ENCODE data around the gene CFAP68. TPM values are rescaled to one million over a fixed set of nuclear protein-coding genes. Genes with fewer than 3 reads are reported as not detected.

CFAP68 gene
- total and polyA plus RNA-seq, 2 of the 4 experiments (the other 2 are of a cell fraction), result 10.2 to 17.0 TPM

DNA sequence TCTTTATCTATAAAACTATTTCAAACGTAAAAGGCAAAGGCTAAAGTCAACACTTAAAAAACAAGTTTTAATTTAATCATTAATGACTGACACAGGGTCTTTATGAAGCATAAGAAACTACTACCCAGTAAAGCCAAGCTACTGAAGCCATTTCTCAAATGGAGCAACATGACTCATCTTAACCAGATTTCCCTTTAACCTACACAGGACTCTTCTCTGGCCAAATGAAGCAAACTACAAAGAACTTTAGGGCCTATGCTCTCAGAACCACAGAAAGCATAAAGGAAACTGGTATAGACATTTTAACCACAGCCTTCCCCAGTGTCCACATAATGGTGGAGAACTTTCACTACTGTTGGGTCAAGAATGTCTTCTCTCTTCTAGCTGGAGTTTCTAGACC lies 42.6 kb upstream of the CFAP68 start:
- H3K18ac ChIP-seq (ENCODE audit: low read depth, low read length), result peak overlapping the region; percentile 35; the same call in 1 of the 2 replicates
- in situ Hi-C loops (cut with MboI; ENCODE audit: low sequenced_read_pairs), result no loop called here
- H3K36me3 ChIP-seq (ENCODE audit: control insufficient read depth, insufficient read depth, low read length), result peaks cover 9% of the 10 kb centered on the region
- no TSS peak for BruUV-seq (replicated peaks)
- H2AK5ac ChIP-seq (ENCODE audit: low read depth, low read length), result no peak overlapping the region
- no peak overlapping the region for H2BK120ac ChIP-seq (ENCODE audit: low read depth, low read length)
- no peak overlapping the region for H3K9ac ChIP-seq (ENCODE audit: low read depth, low read length)
- H4K91ac ChIP-seq (ENCODE audit: insufficient read depth, low read depth, low read length), result no peak overlapping the region
- H2BK20ac ChIP-seq (ENCODE audit: low read depth, low read length), result no peak overlapping the region
- ATAC-seq (ENCODE audit: low read depth) (peak; percentile 38; the same call in 1 of the 2 replicates), DNase-seq (peak; percentile 52)
- no peak overlapping the region for H3K56ac ChIP-seq (ENCODE audit: extremely low read depth, insufficient read depth, low read length)
- H3K4me1 ChIP-seq (ENCODE audit: control insufficient read depth, insufficient read depth, low read length), result peaks cover 4% of the 10 kb centered on the region; the same call in 1 of the 2 replicates
- H3K79me1 ChIP-seq (ENCODE audit: low read depth in 1 of 2, low read length in 2 of 2), result no peaks in the 10 kb centered on the region
- no CpG with 5 or more reads among the region's 1 CpG for WGBS, 2 experiments (ENCODE audit: extremely low coverage in 2 of 2, insufficient read length in 1 of 2)
- intact Hi-C loops (cut with micrococcal nuclease), result no loop called here
- H3K9me3 ChIP-seq (ENCODE audit: control insufficient read depth, insufficient read depth, low read length), result no peaks in the 10 kb centered on the region
- H3K4me2 ChIP-seq (ENCODE audit: low read depth, low read length), result no peak overlapping the region
- ChIA-PET CTCF (interaction anchor here (1.2 kb wide), 1 partner anchor 59 kb away, joined by 3 read pairs; no protein-coding TSS in a partner anchor), POLR2A (ENCODE audit: unreplicated experiment) (no interaction called here)
- dilution Hi-C loops (cut with HindIII; ENCODE audit: low sequenced_read_pairs, unreplicated experiment), result no loop called here
- no peak for TF ChIP-seq FOS (IDR thresholded peaks at IDR 0.05; ENCODE audit: low read depth, low read length)
- TF ChIP-seq, protein P1, sequence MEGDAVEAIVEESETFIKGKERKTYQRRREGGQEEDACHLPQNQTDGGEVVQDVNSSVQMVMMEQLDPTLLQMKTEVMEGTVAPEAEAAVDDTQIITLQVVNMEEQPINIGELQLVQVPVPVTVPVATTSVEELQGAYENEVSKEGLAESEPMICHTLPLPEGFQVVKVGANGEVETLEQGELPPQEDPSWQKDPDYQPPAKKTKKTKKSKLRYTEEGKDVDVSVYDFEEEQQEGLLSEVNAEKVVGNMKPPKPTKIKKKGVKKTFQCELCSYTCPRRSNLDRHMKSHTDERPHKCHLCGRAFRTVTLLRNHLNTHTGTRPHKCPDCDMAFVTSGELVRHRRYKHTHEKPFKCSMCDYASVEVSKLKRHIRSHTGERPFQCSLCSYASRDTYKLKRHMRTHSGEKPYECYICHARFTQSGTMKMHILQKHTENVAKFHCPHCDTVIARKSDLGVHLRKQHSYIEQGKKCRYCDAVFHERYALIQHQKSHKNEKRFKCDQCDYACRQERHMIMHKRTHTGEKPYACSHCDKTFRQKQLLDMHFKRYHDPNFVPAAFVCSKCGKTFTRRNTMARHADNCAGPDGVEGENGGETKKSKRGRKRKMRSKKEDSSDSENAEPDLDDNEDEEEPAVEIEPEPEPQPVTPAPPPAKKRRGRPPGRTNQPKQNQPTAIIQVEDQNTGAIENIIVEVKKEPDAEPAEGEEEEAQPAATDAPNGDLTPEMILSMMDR (conservative IDR thresholded peaks at IDR 0.05; ENCODE audit: low read depth, low read length), result no peak
- no peak for TF ChIP-seq BHLHE40 (IDR thresholded peaks at IDR 0.05; ENCODE audit: low read depth, low read length)
- TF ChIP-seq MAZ (IDR thresholded peaks at IDR 0.05; ENCODE audit: borderline replicate concordance, low read depth, low read length), result no peak
- no peak for TF ChIP-seq CHD1 (IDR thresholded peaks at IDR 0.05; ENCODE audit: low read depth, low read length)
- TF ChIP-seq, protein P2, sequence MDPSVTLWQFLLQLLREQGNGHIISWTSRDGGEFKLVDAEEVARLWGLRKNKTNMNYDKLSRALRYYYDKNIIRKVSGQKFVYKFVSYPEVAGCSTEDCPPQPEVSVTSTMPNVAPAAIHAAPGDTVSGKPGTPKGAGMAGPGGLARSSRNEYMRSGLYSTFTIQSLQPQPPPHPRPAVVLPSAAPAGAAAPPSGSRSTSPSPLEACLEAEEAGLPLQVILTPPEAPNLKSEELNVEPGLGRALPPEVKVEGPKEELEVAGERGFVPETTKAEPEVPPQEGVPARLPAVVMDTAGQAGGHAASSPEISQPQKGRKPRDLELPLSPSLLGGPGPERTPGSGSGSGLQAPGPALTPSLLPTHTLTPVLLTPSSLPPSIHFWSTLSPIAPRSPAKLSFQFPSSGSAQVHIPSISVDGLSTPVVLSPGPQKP (IDR thresholded peaks at IDR 0.05; ENCODE audit: borderline replicate concordance, low read depth, low read length), result no peak
- TF ChIP-seq RAD21 (IDR thresholded peaks at IDR 0.05; ENCODE audit: low read length), result no peak
- TF ChIP-seq RFX5 (IDR thresholded peaks at IDR 0.05; ENCODE audit: low read depth, low read length), result no peak
- no peak for TF ChIP-seq CEBPB (IDR thresholded peaks at IDR 0.05; ENCODE audit: low read depth, low read length)
- H2AK9ac ChIP-seq (replicated peaks; ENCODE audit: low read depth, low read length, poor library complexity), result no peak overlapping the region
- H3K27me3 ChIP-seq (ENCODE audit: control insufficient read depth, insufficient read depth, low read length), result no peaks in the 10 kb centered on the region
- H2AFZ ChIP-seq (replicated peaks; ENCODE audit: low read length, poor library complexity), result no peak overlapping the region
- no peak overlapping the region for H2BK15ac ChIP-seq (ENCODE audit: low read depth, low read length)
- H2BK5ac ChIP-seq (ENCODE audit: low read depth, low read length, poor library complexity, severe bottlenecking), result no peak overlapping the region
- no peaks in the 10 kb centered on the region for H4K20me1 ChIP-seq (ENCODE audit: insufficient read depth, low read length)
- no peak overlapping the region for H3K23ac ChIP-seq (ENCODE audit: low read depth, low read length)
- H3K27ac ChIP-seq (ENCODE audit: insufficient read depth, low read length), result no peak overlapping the region
- no peak overlapping the region for H3K4ac ChIP-seq (ENCODE audit: low read depth, low read length)
- H4K5ac ChIP-seq (ENCODE audit: low read depth, low read length), result no peak overlapping the region; the same call in 1 of the 2 replicates
- H3K14ac ChIP-seq (replicated peaks; ENCODE audit: low read depth, low read length), result no peak overlapping the region
- no peak overlapping the region for H4K8ac ChIP-seq (ENCODE audit: low read depth in 2 of 2, low read length in 2 of 2)
- no peaks in the 10 kb centered on the region for H3K9me1 ChIP-seq (ENCODE audit: insufficient read depth, low read length)
- H3K4me3 ChIP-seq (ENCODE audit: insufficient read depth, low read depth, low read length), result no peak overlapping the region

All from IMR-90 (cell line).